Ovary (tissue), 9 donors: Measurements from ENCODE around the gene CHD9NB. TPM values are rescaled to one million over a fixed set of nuclear protein-coding genes. Genes with fewer than 3 reads are reported as not detected.

Experiments used
- DNase-seq, 5 donors: peaks; one replicate each; pipeline ENCODE4 v3.0.0-alpha.2; 2019 to 2020
- H3K27ac ChIP-seq, 2 donors: fragments of 200-600 bp; one replicate each; pipeline versions ENCODE4 v1.5.1 to v1.8.0; 2019 to 2022
- H3K27me3 ChIP-seq: fragments of 200-600 bp; one replicate; pipeline ENCODE4 v1.8.0; 2022
- H3K36me3 ChIP-seq: fragments of 200-600 bp; sonication (generic); one replicate; pipeline ENCODE4 v1.5.1; 2019
- H3K4me1 ChIP-seq: one replicate; pipeline ENCODE4 v1.8.1; 2013; ENCODE audit warnings: mild to moderate bottlenecking, moderate library complexity; ENCODE audit not compliant: insufficient read depth
- H3K4me3 ChIP-seq: fragments of 200-600 bp; sonication (generic); one replicate; pipeline ENCODE4 v1.5.1; 2017
- H3K9me3 ChIP-seq, 2 donors: fragments of 200-600 bp in 1 of 2; sonication (generic) in 1 of 2; one replicate each; pipeline versions ENCODE4 v1.5.1 to v1.8.1; 2013 to 2019; ENCODE audit warnings: mild to moderate bottlenecking in 1 of 2, moderate library complexity in 1 of 2
- EP300 ChIP-seq: sonication (generic); formaldehyde crosslinking; IDR thresholded peaks from one replicate; pipeline ENCODE4 v1.6.1; 2017; ENCODE audit warnings: antibody characterized with exemption
- POLR2A ChIP-seq: fragments of 450-650 bp; IDR thresholded peaks from one replicate; pipeline ENCODE4 v1.6.1; 2017; ENCODE audit warnings: antibody characterized with exemption, mild to moderate bottlenecking, moderate library complexity
- WGBS, 3 donors: extraction: QIAGEN DNeasy Blood & Tissue Kit in 1 of 3; methylation state at CpG; one replicate each; pipeline versions ENCODE4 v1.1.5 to v1.1.7; 2013 to 2017; 5-methylcytosine and 5-hydroxymethylcytosine counted together
- intact Hi-C, 4 donors: fragments of 100-400 bp; cut with DNase I; formaldehyde crosslinking; loops; one replicate each; pipeline versions ENCODE4 v1.11.0 to v1.15.1; 2022 to 2023
- polyA plus RNA-seq, 2 donors: library from polyadenylated mRNA; stranded (reverse); fragments of 200-250 nt in 1 of 2; fragments of 350-450 nt in 1 of 2; fragmentation: Illumina TruSeq in 1 of 2; extraction: RNeasy Lipid Tissue Mini Kit (QIAGEN cat#74804) in 1 of 2; gene quantifications; one replicate each; pipeline ENCODE4 v1.2.3, GENCODE V29; 2013 to 2014
- total RNA-seq, 7 donors: library from RNA; depleted of rRNA in 2 of 7; stranded (reverse); fragments of >200 nt in 2 of 7; fragmentation: NEBNext Ultra II Directional in 3 of 7; extraction: Animal tissue kit (Norgen Biotek cat#: 25700) in 3 of 7; gene quantifications; one replicate each; pipeline versions ENCODE4 v1.1.0 to v1.2.4, GENCODE V29; 2016 to 2023
- TF ChIP-seq, protein P1 (sequence below), 3 donors: fragments of 450-650 bp in 2 of 3; fragments of 200-600 bp in 1 of 3; IDR thresholded peaks; one replicate each; pipeline versions ENCODE4 v1.5.1 to v1.8.0; 2016 to 2022; ENCODE audit warnings: antibody characterized with exemption in 3 of 3, mild to moderate bottlenecking in 1 of 3
- donor health status: DM: no; HTN: no; CAD: no; lungs with moderate emphysema.
- donor health status: DM: no; HTN: no; CAD: no.
- donor health status: Bipolar disorder and iron deficiency.
- donor health status: DM: yes; HTN: yes; CAD: no.
- donor health status: DM: no; HTN: no; CAD: no.
- donor health status: DM: yes; HTN: yes; CAD: no.

CHD9NB gene
- total and polyA plus RNA-seq, 9 donors, result 0.15 to 91.1 (median 1.6) TPM; not detected in 1

- Histone ChIP-seq H3K9me3 (no peaks in the 10 kb centered on the region), H3K27ac (no peak overlapping the region), H3K36me3 (no peaks in the 10 kb centered on the region), H3K4me3 (no peak overlapping the region), H3K27me3 (no peaks in the 10 kb centered on the region), H3K4me1 (no peaks in the 10 kb centered on the region)
- TF ChIP-seq, protein P1, sequence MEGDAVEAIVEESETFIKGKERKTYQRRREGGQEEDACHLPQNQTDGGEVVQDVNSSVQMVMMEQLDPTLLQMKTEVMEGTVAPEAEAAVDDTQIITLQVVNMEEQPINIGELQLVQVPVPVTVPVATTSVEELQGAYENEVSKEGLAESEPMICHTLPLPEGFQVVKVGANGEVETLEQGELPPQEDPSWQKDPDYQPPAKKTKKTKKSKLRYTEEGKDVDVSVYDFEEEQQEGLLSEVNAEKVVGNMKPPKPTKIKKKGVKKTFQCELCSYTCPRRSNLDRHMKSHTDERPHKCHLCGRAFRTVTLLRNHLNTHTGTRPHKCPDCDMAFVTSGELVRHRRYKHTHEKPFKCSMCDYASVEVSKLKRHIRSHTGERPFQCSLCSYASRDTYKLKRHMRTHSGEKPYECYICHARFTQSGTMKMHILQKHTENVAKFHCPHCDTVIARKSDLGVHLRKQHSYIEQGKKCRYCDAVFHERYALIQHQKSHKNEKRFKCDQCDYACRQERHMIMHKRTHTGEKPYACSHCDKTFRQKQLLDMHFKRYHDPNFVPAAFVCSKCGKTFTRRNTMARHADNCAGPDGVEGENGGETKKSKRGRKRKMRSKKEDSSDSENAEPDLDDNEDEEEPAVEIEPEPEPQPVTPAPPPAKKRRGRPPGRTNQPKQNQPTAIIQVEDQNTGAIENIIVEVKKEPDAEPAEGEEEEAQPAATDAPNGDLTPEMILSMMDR (IDR thresholded peaks at IDR 0.05), result no peak
- TF ChIP-seq EP300 (no peak), POLR2A (no peak)
- no peak for DNase-seq
- WGBS, 3 donors, result 46 to 59% (median 50%) methylated on average over 1 of the region's 1 CpG
- intact Hi-C loops, result no loop called here
These were observed 54.8 kb downstream of the CHD9NB start for GRCh38 chr16:52997922-52998321.

- Histone ChIP-seq H3K9me3 (no peaks in the 10 kb centered on the region), H3K36me3 (no peaks in the 10 kb centered on the region), H3K4me3 (no peak overlapping the region), H3K4me1 (no peaks in the 10 kb centered on the region), H3K27me3 (no peaks in the 10 kb centered on the region), H3K27ac (no peak overlapping the region)
- TF ChIP-seq, protein P1 (IDR thresholded peaks at IDR 0.05), result no peak
- TF ChIP-seq POLR2A (no peak), EP300 (no peak)
- DNase-seq, result no peak
- intact Hi-C loops, result no loop called here
- 82 to 91% (median 87%) methylated on average over 5 of the region's 5 CpGs for WGBS, 3 donors
These were observed 57.8 kb downstream of the CHD9NB start for GRCh38 chr16:52994942-52995341.

- intact Hi-C loops, result no loop called here
- no peaks in the 10 kb centered on the region for H3K4me1 ChIP-seq
- WGBS, 3 donors, result 64 to 73% (median 69%) methylated on average over 3 of the region's 3 CpGs
These were observed 59.5 kb downstream of the CHD9NB start for GRCh38 chr16:52993179-52993578.

DNA sequence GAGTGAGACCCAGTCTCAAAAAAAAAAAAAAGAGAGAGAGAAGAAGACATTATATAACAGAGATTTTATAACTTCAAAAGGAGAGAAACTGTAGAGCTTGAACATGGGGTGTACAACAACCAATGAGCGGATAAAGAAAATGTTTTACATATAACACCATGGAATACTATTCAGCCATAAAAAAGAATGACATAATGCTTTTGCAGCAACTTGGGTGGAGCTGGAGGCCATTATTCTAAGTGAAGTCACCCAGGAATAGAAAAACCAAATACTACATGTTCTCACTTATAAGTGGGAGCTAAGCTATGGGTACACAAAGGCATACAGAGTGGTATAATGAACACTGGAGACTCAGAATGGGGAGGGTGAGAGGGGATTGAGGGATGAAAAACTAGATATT, 61.1 kb downstream of the CHD9NB start:
- Histone ChIP-seq H3K36me3 (no peaks in the 10 kb centered on the region), H3K4me3 (no peak overlapping the region), H3K27me3 (no peaks in the 10 kb centered on the region), H3K27ac (no peak overlapping the region), H3K4me1 (no peaks in the 10 kb centered on the region), H3K9me3 (no peaks in the 10 kb centered on the region)
- no peak for DNase-seq
- TF ChIP-seq POLR2A (no peak), EP300 (no peak)
- TF ChIP-seq, protein P1 (IDR thresholded peaks at IDR 0.05), result no peak
- WGBS, 3 donors, result 92 to 100% (median 98%) methylated on average over 1 of the region's 1 CpG
- intact Hi-C loops, result no loop called here

More at GRCh38 chr16:52993179-52993578, 59.5 kb downstream of the CHD9NB start:
- no peak for DNase-seq
- no peak for TF ChIP-seq POLR2A
- TF ChIP-seq, protein P1 (IDR thresholded peaks at IDR 0.05), result no peak
- no peak for TF ChIP-seq EP300
- no peak overlapping the region for H3K27ac ChIP-seq
- H3K9me3 ChIP-seq, result no peaks in the 10 kb centered on the region
- no peaks in the 10 kb centered on the region for H3K27me3 ChIP-seq
- no peaks in the 10 kb centered on the region for H3K36me3 ChIP-seq
- H3K4me3 ChIP-seq, result no peak overlapping the region

Other genes starting within 250 kb of the CHD9NB start
- gene CHD9, start 2.1 kb upstream of the CHD9NB start, total RNA-seq, result 100 to 1,000 TPM in 1 of 7 donors, 10 to 100 TPM in 6; 45.1 to 100 (median 87.5) TPM
- gene CHD9, start 2.1 kb upstream of the CHD9NB start, polyA plus RNA-seq, result 10 to 100 TPM; 11.8 to 18.2 TPM